Amniotic epithelial cell (primary cell): ENCODE data around the gene PGGT1B.

Experiments used
- DNase-seq: peaks from one replicate; pipeline ENCODE4 v3.0.0-alpha.2; 2010; ENCODE audit warnings: low read depth

Gene PGGT1B

DNA sequence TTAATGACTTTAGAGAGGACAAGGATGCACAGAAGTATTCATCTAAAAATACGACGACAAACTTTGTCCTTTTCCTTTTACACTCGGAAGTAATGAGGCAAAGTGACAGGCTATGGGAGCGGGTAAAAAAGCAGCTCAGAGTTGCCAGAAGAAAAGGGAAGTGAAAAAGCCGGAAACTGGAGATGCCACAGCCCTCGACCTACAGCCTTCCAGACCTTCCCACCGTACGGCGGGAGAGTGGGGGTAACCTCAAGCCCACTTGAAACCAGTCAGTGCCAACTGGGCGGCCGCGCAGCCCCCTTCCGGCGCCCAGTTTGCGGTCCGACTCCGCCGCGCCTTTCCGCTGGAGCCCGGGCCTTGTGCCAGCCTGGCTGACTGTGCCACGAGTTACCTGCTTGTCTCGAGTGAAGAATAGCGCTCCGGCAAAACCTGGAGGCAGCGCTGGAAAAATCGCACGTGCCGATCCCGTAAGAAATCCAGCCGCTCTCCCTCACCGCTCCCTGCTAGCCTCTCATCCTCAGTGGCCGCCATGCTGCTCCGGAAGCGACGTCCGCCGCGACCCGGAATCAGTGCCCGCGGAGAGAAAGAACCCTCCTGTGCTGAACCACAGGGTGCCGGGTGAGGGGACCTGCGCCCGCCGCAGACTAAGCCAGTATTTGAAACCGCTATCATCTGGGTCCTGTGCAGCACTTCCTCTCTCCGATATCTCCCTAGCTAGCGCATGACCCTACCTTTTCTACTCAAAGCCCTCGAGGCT, at the start of gene PGGT1B:
Gene PGGT1B (minus strand): TSS at position 557 of the 757 bp plus-strand sequence. CDS start 26 bp downstream, at position 531.
- DNase-seq = peak; percentile 64

DNA sequence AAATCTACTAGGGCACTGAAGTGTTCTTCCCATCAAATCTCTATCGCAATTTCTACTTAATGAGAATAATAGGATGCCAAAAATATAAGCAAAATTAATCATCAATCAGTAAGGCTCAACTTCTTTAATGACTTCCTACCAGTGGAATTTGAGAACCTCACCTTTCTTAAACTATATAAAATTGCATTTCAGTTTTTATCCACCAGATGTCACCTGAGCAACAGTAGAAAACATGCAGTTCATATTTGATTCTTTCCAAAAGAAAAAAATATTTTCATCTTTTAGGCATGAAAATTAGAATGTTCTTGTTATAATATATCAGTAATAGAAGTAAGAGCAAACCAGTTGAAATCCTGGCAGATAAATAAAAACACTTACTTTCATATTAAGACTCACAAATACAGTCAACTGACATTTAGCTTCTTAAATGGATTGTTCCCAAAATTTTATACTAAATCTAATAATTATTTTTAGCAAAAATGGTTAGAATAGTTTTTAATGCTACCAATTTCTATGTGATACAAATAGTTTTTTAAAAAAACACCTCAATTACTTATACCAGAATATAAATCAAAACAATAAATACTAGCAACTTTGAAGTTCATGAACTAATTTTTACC, 47.2 kb upstream of the PGGT1B start:
- DNase-seq = peak; percentile 51

- no peak for DNase-seq
These were observed 46.1 kb upstream of the PGGT1B start for GRCh38 chr5:115308815-115309214.

DNA sequence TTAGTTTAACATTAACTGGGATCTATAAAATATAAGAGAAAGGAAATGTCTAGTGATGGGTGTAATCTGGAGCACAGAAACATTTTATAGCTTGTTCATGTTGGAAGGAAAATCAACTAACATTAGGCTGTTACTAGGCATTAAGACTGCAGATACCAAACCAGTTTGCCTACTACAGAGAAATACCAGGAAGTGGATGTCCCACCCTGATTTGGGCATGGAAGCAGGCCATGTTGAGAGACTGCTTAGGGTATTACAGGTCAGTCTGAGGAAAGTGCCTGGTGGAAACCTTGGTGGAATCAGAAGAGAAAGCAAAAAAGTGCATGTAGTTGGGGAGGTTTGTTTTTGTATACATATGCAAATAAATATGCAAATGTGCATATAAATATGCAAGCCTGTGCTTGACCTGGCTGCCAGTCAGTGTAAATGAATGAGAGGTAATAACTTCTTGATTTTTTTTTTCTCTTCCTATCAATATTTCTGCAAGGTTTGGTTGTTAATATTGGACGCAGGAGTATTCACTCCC, 43.4 kb upstream of the PGGT1B start:
- DNase-seq = no peak

DNA sequence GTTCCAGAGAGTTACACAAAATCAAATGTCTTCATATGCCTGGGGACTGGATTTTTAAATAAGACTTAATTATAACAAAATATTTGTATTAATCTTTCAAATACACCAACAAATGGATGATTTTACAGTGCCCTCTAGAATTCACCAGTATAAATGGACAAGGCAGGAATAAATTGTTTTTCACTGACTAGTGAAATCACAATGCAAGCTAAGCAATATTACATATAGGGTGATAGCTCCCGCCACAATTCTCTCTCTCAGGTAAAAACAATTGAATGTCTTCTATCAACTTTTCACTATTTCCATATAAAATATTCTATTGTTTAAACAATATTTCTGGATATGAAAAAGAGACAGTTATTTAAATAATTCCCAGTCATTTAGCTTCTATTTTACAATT, 41.8 kb upstream of the PGGT1B start:
- DNase-seq = no peak

DNA sequence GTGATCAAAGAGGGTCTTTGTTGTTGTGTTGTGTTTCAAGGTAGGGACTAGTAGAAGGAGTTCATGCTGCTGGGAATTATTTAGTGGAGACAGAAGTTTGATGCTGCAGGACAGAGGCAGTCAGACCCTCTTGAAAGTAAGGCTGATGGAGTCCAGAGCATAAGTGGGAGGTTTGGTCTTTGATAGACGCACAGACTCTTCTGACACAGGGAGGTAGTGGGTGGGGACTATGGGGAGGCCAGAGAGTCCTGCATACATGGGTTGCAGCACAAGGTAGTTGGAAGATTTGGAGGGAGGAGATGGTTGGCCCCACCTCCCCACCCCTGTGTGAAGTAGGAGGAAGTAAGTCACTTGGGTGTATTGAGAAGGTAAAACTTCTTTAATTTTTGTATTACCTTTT, 36.1 kb upstream of the PGGT1B start:
- DNase-seq = no peak

GRCh38 chr5:115297031-115297430, 34.4 kb upstream of the PGGT1B start:
- DNase-seq = peak; percentile 47

DNA sequence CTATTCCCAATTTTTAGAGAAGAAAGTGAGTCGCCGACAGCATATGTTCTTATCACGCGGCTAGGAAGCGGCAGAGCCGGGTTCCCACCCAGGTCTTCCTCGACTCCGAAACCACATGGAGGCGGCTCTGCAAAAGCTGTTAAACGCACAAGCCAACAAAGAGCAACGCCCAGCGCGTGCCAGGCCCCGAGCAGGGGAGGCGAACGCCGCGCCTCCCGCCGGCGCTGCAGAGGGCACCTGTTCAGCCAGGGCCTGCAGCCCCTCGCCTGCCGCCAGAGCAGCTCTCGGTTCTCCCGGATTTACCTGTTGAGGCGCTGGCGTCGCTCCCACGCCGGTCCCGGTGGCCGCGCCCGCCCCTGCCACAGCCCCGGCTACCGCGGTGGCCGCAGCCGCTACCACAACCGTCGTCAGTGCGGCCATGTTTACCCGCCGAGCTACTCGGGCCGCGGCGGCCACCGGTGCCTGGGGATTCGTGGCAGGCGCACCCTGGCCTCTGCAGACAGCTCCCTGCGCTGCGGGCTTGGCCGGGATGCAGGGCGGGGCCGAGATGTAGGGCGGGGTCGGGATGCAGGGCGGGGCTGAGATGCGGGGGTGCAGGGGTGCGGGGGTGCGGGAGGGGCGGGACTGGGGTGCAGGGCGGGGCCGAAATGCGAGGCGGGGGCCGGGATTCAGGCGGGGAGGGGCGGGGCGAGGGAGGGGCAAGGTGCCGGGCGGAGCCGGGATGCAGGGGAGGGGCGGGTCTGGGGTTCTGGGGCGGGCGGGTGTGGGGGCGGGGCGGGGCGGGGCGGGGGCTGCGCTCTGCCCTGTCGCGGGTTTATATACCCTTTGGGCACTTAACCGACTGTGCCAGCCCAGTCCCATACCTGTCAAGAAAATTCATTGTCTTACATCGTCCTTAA, 33.7 kb upstream of the PGGT1B start, which contains the start of gene CCDC112:
Gene CCDC112 (minus strand): TSS at position 531 of the 899 bp plus-strand sequence. CDS start 111 bp downstream, at position 420.
- peak; percentile 72 for DNase-seq

DNA sequence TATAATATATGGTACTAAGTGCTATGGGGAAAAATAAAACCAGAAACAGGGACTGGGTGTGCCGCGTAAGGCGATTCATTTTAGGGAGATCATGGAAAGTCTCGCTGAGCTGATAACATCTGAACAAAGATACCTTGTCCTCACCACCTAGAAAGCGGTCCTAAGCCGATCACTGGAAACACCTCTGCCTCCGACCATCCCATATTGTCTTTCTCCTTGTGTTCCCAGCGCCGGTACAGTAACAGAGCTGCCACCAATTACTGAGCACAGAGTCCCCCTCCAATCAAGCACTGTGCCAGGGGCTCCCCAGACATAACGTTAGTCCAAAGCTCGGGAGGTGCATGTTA, 33.1 kb upstream of the PGGT1B start:
- no peak for DNase-seq

DNA sequence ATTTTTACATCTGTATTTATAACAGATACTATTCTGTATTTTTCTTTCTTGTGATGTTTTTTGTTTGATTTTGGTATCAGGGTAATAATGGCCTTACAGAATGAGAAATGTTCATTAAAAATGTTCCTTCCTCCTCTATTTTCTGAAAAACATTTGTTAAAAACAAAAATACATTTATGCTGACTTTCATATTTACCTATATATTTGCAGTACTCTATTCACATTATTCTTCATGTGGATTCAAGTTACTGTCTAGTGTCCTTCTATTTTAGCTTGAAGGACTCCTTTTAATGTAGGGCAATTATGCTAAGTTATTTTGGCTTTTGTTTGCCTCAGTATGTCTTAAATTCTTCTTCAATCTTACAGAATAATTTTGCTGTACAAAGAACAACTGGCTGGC, 28.7 kb upstream of the PGGT1B start:
- DNase-seq = no peak

DNA sequence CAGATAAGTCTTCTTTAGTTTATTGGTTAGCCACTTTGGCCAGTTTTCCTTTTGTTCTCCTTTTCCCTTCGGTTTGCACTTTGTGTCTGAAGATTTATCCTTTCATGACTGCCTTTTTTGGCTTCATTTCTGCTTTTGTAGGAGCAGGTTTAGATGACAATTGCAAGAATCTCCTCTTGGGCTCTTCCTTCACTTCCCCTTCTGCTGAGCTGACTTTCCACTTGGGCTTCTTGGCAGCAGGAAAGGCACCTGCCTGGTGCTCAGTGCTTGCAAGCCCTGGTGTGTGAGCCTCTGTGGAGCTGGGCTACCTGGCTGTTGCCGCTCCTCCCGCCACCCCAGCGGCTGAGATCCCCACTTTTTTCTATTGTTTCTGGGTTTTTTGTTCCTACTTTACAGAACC, 26.4 kb upstream of the PGGT1B start:
- DNase-seq = no peak

- DNase-seq = no peak
These were observed 21.3 kb upstream of the PGGT1B start for GRCh38 chr5:115284021-115284420.

- DNase-seq = no peak
These were observed 19.5 kb upstream of the PGGT1B start for GRCh38 chr5:115282131-115282530.

- no peak for DNase-seq
These were observed 11.9 kb upstream of the PGGT1B start for GRCh38 chr5:115274584-115274983.

DNA sequence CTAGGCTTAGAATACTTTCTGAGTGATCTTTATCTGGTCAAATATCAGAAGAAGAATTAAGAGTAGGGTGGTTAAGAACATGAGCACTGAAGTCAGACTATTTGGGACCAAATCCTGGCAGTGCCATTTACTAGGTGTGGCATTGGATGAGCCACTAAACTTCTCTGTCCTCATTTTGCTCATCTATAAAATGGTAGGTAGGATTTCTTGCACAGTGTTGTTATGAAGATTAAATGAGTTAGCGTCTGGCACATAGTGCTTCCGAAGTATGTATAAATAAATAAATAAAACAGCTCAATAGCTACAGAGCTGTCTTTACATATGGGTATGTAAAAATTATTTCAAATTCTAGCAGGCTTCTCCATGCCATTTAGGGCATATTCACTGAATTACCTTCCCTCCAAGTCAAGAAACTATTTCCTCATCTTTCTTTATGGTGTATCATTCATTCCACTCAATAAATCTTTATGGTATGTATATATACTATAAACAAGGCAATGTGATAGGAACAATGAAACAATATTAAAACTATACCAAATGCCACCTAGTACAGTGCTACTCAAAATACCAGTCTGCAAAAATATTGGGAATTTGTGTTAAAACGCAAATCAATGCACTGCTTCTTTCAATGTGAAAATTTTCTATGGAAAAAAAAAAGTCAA, 9.8 kb upstream of the PGGT1B start:
- no peak for DNase-seq

- no peak for DNase-seq
These were observed 8.8 kb upstream of the PGGT1B start for GRCh38 chr5:115271295-115272050.

- peak; percentile 7 for DNase-seq
These were observed 4.9 kb upstream of the PGGT1B start for GRCh38 chr5:115267617-115268016.

DNA sequence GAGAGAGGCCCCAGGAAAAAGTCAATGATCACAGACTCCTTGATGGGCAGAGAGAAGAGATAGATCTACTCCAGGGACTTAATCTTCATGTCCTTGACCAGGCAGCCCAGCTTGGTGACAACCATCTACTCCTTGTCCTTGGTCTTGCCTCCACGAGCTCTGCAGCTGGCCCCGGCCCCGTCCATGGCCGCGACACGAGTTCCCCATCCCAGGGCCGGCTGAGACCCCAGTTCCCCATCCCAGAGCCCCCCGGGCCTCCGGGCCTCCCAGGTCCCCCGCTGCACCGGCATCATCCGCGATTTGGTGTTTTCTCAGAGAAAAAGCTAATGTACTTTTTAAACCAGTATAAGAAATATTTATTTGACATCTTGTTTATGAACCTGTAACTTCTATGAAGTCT, 2.5 kb upstream of the PGGT1B start:
- no peak for DNase-seq

- no peak for DNase-seq
These were observed 2.1 kb upstream of the PGGT1B start for GRCh38 chr5:115264786-115265185.

DNA sequence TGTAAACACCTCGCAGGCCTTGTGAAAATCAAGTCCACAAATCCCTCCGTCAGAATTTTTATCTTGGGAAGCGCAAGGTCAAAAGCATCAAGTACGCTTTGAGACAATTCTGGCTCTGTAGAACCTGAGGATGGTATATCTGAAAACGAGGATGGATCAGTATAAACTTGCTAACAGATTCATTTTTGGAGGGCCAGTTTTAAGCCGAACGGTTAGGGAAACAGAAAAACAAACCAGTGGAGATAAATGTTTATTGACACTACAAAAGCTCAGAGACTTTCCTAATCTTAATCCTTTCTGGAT, 352 bp upstream of the PGGT1B start:
- DNase-seq = no peak

DNA sequence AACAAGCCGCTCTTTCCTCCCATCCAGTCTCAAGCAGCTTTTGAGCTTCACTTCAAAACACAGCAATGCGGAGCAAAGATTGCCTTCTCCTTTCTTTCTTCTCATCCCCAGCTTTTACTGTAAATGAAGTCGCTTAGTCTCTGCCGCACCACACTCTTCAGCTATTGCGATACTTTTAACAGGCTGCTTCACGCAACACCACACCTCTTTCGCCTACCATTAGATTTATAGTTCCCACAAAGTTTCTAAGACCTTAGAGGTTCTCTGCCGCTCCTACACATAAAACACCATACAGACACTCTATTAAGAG, 711 bp downstream of the PGGT1B start:
- DNase-seq = peak; percentile 29

DNA sequence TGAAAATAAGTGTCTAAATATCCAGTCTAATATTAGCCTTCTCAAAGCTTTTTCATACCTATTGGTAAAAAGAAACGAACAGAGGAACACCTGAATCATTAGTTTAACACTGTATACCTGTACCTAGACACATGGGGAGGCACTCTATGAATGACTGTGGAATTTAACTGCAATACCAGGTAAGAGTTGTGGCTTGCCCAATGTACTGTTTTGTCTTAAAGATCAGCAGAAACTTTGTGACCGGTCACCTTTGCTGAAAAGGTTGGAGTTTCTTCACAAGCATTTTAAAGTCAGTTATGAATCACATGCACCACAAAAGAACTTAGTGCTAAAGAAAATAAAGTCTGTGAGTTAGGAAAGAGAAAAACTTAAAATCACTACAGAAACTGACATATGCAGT, 2.4 kb downstream of the PGGT1B start:
- no peak for DNase-seq
